C4-2B (cell line): Measurements from ENCODE around the gene ICE1.
"Not testable (repeated sequence)": the region's sequence is repeated elsewhere in the genome, so short reads cannot be mapped to it uniquely, and the experiment has no call there.

Experiments
- H3K27ac ChIP-seq: fragments of 450-650 bp; 2 replicates; pipeline ENCODE4 v1.5.1; 2017
- CTCF ChIP-seq: fragments of 450-650 bp; conservative IDR thresholded peaks from 2 replicates; pipeline ENCODE4 v1.5.1; 2017; ENCODE audit warnings: mild to moderate bottlenecking
- ZFX ChIP-seq: fragments of 450-650 bp; IDR thresholded peaks from 2 replicates; pipeline ENCODE4 v1.6.1; 2017

ICE1 gene

GRCh38 chr5:5381310-5381913, 41.1 kb upstream of the ICE1 start:
- H3K27ac ChIP-seq: no peak overlapping the region
- TF ChIP-seq CTCF (no peak), ZFX (no peak)

- H3K27ac ChIP-seq: no peak overlapping the region
- no peak for TF ChIP-seq CTCF
- no peak for TF ChIP-seq ZFX
Observed at GRCh38 chr5:5383461-5383860, 39.0 kb upstream of the ICE1 start.

- no peak for TF ChIP-seq ZFX
- no peak overlapping the region for H3K27ac ChIP-seq
Observed at GRCh38 chr5:5384660-5385330, 37.7 kb upstream of the ICE1 start.

- no peak overlapping the region for H3K27ac ChIP-seq
- no peak for TF ChIP-seq CTCF
- TF ChIP-seq ZFX: no peak
Observed at GRCh38 chr5:5385331-5385662, 37.2 kb upstream of the ICE1 start.

GRCh38 chr5:5386329-5386728, 36.1 kb upstream of the ICE1 start:
- TF ChIP-seq ZFX (no peak), CTCF (no peak)
- no peak overlapping the region for H3K27ac ChIP-seq

GRCh38 chr5:5387192-5387591, 35.3 kb upstream of the ICE1 start:
- TF ChIP-seq CTCF: no peak
- TF ChIP-seq ZFX: no peak
- H3K27ac ChIP-seq: no peak overlapping the region

GRCh38 chr5:5387777-5388176, 34.7 kb upstream of the ICE1 start:
- no peak overlapping the region for H3K27ac ChIP-seq
- TF ChIP-seq ZFX (no peak), CTCF (no peak)

GRCh38 chr5:5390121-5390869, 32.2 kb upstream of the ICE1 start:
- not testable (repeated sequence) for H3K27ac ChIP-seq

- not testable (repeated sequence) for H3K27ac ChIP-seq
Observed at GRCh38 chr5:5392504-5392903, 30.0 kb upstream of the ICE1 start.
